GM12873 (cell line): ENCODE results near the gene UNC13B.

Experiments
- CTCF ChIP-seq: IDR thresholded peaks from 2 replicates; pipeline ENCODE4 v1.5.1; 2012; ENCODE audit warnings: low read depth, mild to moderate bottlenecking, moderate library complexity, low read length, control low read depth; ENCODE audit not compliant: insufficient read depth; ENCODE audit errors: missing control alignments

The UNC13B gene

GRCh38 chr9:35357826-35358225, 196.0 kb downstream of the UNC13B start:
- TF ChIP-seq CTCF: no peak

DNA sequence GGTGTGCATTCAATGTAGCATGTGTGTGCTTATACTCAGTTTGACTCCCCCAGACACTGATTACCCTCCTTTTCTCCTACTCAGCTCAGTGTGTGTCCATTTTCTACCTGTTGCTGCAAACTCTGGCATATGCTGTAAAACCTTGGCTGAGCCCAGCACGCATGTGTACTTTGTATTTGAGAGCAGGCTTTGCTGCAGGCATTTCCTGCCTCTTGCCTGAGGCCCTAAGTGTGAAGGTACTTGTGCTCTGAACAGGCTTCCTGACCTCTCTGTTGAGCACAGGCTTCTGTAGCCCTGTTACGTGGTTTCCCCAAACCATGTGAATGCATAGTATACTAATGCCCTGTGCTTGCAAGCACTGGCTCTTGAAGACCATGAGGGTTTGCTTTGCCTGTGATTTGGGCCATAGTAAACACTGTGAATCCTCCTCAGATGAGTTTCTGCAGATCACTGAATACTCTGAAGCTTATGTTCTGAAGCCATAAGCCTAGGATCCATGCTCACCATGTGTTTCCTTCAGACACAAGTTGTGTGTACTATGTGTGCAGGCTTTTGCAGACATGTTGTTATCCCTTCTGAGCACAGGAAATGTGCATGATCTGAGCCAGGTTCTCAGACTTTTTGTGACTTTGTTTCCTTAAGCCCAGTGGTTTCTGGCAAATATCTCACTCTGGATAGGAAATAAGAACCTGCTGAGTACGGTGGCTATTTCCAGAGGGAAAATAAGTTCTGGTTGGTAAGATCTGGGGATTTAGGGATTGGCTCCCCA, 203.2 kb downstream of the UNC13B start:
- TF ChIP-seq CTCF: no peak

DNA sequence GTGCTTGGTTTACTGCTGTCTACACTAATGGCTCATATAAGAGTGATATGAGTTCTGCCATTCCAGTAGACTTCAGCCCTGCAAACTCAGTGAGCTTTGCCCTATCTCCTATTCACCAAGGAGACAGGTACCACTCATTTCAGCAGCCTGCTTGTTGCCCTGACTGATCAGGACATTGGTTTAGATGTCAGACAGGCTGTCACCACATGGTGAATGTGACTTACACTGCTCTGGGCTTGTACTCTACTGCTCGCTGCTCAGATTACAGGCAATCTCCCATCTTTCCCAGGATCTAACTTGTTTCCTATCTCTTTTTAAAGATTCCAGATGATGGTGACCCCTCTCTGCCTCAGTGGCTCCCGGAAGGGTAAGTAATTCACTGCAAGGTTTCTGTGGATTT, 204.8 kb downstream of the UNC13B start:
- TF ChIP-seq CTCF: no peak

- no peak for TF ChIP-seq CTCF
Measured at GRCh38 chr9:35367451-35367850, 205.6 kb downstream of the UNC13B start.

- no peak for TF ChIP-seq CTCF
Measured at GRCh38 chr9:35370241-35370640, 208.4 kb downstream of the UNC13B start.

DNA sequence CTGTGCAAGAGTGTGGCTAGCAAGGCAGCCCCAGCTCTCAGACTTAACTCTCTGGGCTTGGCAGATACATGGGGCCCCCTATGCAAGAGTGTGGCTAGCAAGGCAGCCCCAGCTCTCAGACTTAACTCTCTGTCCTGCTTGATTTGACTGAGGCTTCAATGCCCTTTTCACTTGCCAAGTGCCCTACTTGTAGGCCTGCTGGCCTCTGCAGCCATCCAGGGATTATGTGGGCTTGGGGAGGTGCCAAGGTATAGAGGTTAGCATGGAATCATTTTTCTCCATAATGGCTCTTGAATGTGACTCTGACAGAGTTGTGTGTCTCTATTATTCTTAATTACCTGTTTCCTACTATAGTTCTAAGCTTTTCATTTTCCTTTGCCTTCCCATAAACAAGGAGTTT, 212.6 kb downstream of the UNC13B start:
- no peak for TF ChIP-seq CTCF

DNA sequence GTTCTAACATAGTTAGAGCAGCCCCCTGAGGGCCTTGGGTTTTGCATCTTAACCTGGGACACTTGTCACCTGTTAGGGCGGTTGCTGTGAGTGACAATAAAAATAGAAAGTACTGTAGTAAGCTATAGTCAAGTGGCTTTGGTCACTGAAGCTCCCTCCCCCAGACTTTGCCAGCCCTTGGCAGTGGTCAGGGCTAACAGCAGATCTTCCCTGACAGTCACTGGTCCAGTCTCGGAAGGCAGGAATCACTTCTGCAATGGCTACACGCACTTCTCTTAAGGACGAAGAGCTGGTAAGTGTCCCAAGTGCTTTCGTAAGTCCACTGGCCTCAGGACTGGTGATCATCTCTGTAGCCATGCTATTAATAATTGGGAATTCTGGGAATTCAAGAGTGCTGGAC, 213.1 kb downstream of the UNC13B start:
- no peak for TF ChIP-seq CTCF
